H1 (cell line): Measurements from ENCODE around the gene RABL3.

Experiments used
- BRCA1 ChIP-seq: IDR thresholded peaks from 2 replicates; pipeline ENCODE4 v1.6.1; 2012; ENCODE audit warnings: low read depth, low read length, improper control_type of control experiment
- EP300 ChIP-seq, 2 experiments: IDR thresholded peaks; 1 replicate in 1 of 2; 2 replicates in 1 of 2; pipeline ENCODE4 v1.6.1; 2011 to 2012; ENCODE audit warnings: low read depth in 2 of 2, low read length in 2 of 2, mild to moderate bottlenecking in 2 of 2, borderline replicate concordance in 1 of 2, inconsistent platforms in 1 of 2, moderate library complexity in 1 of 2
- POLR2A ChIP-seq, 2 experiments: IDR thresholded peaks; 1 replicate in 1 of 2; 2 replicates in 1 of 2; pipeline ENCODE4 v1.6.1; 2011; ENCODE audit warnings: low read depth in 2 of 2, low read length in 2 of 2, mild to moderate bottlenecking in 2 of 2; ENCODE audit errors: control extremely low read depth in 1 of 2
- TEAD4 ChIP-seq: IDR thresholded peaks from 2 replicates; pipeline ENCODE4 v1.6.1; 2012; ENCODE audit warnings: low read depth, low read length, inconsistent platforms, mixed read lengths

GRCh38 chr3:120681506-120682038, 60.7 kb downstream of the RABL3 start:
- TF ChIP-seq POLR2A (IDR thresholded peaks at IDR 0.05; ENCODE audit: control extremely low read depth in 1 of 2, low read depth in 2 of 2, low read length in 2 of 2) = no peak
- no peak for TF ChIP-seq TEAD4
- TF ChIP-seq EP300 (IDR thresholded peaks at IDR 0.05; ENCODE audit: borderline replicate concordance in 1 of 2, low read depth in 2 of 2, low read length in 2 of 2) = no peak
- no peak for TF ChIP-seq BRCA1
